T-cell (primary cell): ENCODE data around the gene PPP1R7. TPM values are rescaled to one million over a fixed set of nuclear protein-coding genes. Genes with fewer than 3 reads are reported as not detected.
"Not testable (repeated sequence)": the region's sequence is repeated elsewhere in the genome, so short reads cannot be mapped to it uniquely, and the experiment has no call there.

Experiments
- ATAC-seq, 4 experiments: fragments of 200-7000 bp in 3 of 4; fragments of 150-1000 bp in 1 of 4; cut with Tn5 transposase; replicated peaks in 1 of 4; 1 replicate in 3 of 4; 2 replicates in 1 of 4; pipeline ENCODE4 v1.10.0; 2021; ENCODE audit warnings: moderate library complexity in 3 of 4, mild to moderate bottlenecking in 2 of 4, moderate number of reproducible peaks in 1 of 4
- CTCF ChIA-PET, 2 donors: fragments of 300-600 bp; sonication (Branson Sonifier 250); formaldehyde crosslinking; loops; one replicate each; lab custom pipeline; 2022; ENCODE audit warnings: antibody characterized with exemption in 2 of 2; lab: Charles Lee
- POLR2A ChIA-PET, 2 donors: fragments of 300-600 bp; sonication (Branson Sonifier 250); formaldehyde crosslinking; loops; one replicate each; lab custom pipeline; 2022; ENCODE audit warnings: antibody characterized with exemption in 2 of 2; lab: Charles Lee
- DNase-seq, 35 experiments: peaks; one replicate each; pipeline versions ENCODE4 v3.0.0 to v3.0.0-alpha.2; 2013 to 2023
- H3K27ac ChIP-seq: one replicate; pipeline ENCODE4 v1.5.1; 2013; ENCODE audit warnings: low read length
- H3K27me3 ChIP-seq, 2 experiments: replicated peaks in 1 of 2; 1 replicate in 1 of 2; 2 replicates in 1 of 2; pipeline versions ENCODE4 v1.6.1 to v1.7.0; 2013; ENCODE audit warnings: low read length in 1 of 2, mixed read lengths in 1 of 2; ENCODE audit not compliant: control insufficient read depth in 2 of 2, insufficient read depth in 2 of 2; ENCODE audit errors: extremely low read depth in 1 of 2
- H3K36me3 ChIP-seq, 2 donors: 1 replicate in 1 of 2; 2 replicates in 1 of 2; pipeline versions ENCODE4 v1.6.1 to v1.7.0; 2013; ENCODE audit warnings: low read length in 1 of 2; ENCODE audit not compliant: control insufficient read depth in 2 of 2, insufficient read depth in 1 of 2; ENCODE audit errors: extremely low read depth in 1 of 2
- H3K4me1 ChIP-seq, 2 experiments: 1 replicate in 1 of 2; 2 replicates in 1 of 2; pipeline versions ENCODE4 v1.6.1 to v1.7.0; 2013; ENCODE audit warnings: low read length in 2 of 2, mixed read lengths in 1 of 2; ENCODE audit not compliant: insufficient read depth in 2 of 2, control insufficient read depth in 1 of 2; ENCODE audit errors: extremely low read depth in 1 of 2
- H3K4me3 ChIP-seq, 2 donors: 1 replicate in 1 of 2; 2 replicates in 1 of 2; pipeline versions ENCODE4 v1.5.1 to v1.7.0; 2013; ENCODE audit warnings: mild to moderate bottlenecking in 2 of 2, low read length in 1 of 2, moderate library complexity in 1 of 2; ENCODE audit not compliant: control insufficient read depth in 1 of 2; ENCODE audit errors: extremely low read depth in 1 of 2
- H3K9me3 ChIP-seq: 2 replicates; pipeline ENCODE4 v1.7.0; 2013
- H3K27ac Mint-ChIP-seq, 2 donors: one replicate each; pipeline ENCODE4 v1.8.0; 2020 to 2021; ENCODE audit warnings: mild to moderate bottlenecking in 2 of 2, mixed read lengths in 2 of 2
- H3K27me3 Mint-ChIP-seq, 2 donors: one replicate each; pipeline ENCODE4 v1.8.0; 2021 to 2022; ENCODE audit warnings: mixed read lengths in 2 of 2
- H3K36me3 Mint-ChIP-seq: one replicate; pipeline ENCODE4 v1.8.0; 2021; ENCODE audit warnings: mixed read lengths
- H3K4me1 Mint-ChIP-seq, 3 donors: one replicate each; pipeline ENCODE4 v1.8.0; 2020 to 2022; ENCODE audit warnings: mixed read lengths in 3 of 3, mild to moderate bottlenecking in 1 of 3
- H3K4me3 Mint-ChIP-seq, 3 donors: one replicate each; pipeline ENCODE4 v1.8.0; 2020 to 2022; ENCODE audit warnings: mild to moderate bottlenecking in 3 of 3, mixed read lengths in 3 of 3, moderate library complexity in 3 of 3
- H3K9me3 Mint-ChIP-seq, 3 donors: one replicate each; pipeline ENCODE4 v1.8.0; 2020 to 2022; ENCODE audit warnings: mixed read lengths in 3 of 3
- WGBS: methylation state at CpG from one replicate; pipeline ENCODE4 v1.1.5; 2013; ENCODE audit warnings: missing lambda C conversion rate; ENCODE audit not compliant: insufficient coverage; 5-methylcytosine and 5-hydroxymethylcytosine counted together
- total RNA-seq, 35 experiments: library from RNA in 6 of 35; stranded (reverse) in 6 of 35; fragments of 120-200 nt in 1 of 35; gene quantifications; one replicate each; pipeline versions ENCODE4 v1.2.1 to v1.2.4 and lab custom pipeline; 2013 to 2026

PPP1R7 gene
- total RNA-seq, 5 donors from 2014 or later (not counting 1 experiment from before 2014, with no cell fraction given): 46.6 to 61.2 (median 53.8) TPM

DNA sequence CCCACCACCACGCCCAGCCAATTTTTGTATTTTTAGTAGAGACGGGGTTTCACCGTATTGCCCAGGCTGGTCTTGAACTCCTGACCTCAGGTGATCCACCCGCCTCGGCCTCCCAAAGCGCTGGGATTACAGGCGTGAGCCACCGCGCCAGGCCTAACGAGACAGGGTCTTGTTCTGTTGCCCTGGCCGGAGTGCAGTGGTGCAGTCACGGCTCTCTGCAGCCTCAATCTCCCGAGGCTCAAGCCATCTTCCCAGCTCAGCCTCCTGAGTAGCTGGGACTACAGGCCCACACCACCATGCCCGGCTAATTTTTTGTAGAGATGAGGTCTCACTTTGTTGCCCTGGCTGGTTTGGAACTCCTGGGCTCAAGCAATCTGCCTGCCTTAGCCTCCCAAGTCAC lies 47.0 kb downstream of the PPP1R7 start:
- CTCF ChIA-PET, DNase-seq, H3K36me3 ChIP-seq, H3K4me3 ChIP-seq, H3K27ac Mint-ChIP-seq, H3K27me3 ChIP-seq, H3K9me3 Mint-ChIP-seq, H3K27me3 Mint-ChIP-seq, H3K36me3 Mint-ChIP-seq, H3K4me3 Mint-ChIP-seq, H3K4me1 ChIP-seq, H3K4me1 Mint-ChIP-seq, H3K27ac ChIP-seq, ATAC-seq, H3K9me3 ChIP-seq: not testable (repeated sequence)
- POLR2A ChIA-PET: interaction anchor here in 1 of 2 donors (0.7 kb wide), 1 partner anchor 560 kb away, joined by 7 read pairs; no protein-coding TSS in a partner anchor
- WGBS: 95% methylated on average over 13 of the region's 14 CpGs

DNA sequence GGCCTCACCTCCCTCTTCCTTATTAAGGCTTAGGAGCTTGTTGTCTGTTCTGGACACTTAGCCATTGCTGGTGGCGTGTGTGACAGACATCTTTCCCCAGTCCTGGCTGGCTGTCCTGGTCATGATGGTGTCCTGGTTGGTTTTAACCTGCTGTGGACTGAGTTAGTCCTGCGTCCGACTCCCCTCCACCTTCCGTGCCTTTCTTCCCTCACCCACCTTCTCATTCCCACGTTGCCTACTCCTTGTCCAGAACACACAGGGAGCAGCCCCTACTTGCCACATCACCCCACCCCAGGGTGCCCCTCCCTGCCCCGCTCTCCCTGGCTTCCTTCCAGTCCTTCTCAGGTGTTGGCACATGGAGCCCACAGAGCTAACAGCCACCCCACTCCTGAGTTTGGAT lies 47.7 kb downstream of the PPP1R7 start:
- Histone ChIP-seq H3K4me3 (no peak overlapping the region), H3K36me3 (no peaks in the 10 kb centered on the region), H3K4me1 (no peaks in the 10 kb centered on the region), H3K9me3 (no peaks in the 10 kb centered on the region), H3K27me3 (no peaks in the 10 kb centered on the region), H3K27ac (no peak overlapping the region)
- Mint-ChIP-seq H3K4me1 (no peaks in the 10 kb centered on the region), H3K27me3 (no peaks in the 10 kb centered on the region), H3K36me3 (no peaks in the 10 kb centered on the region), H3K27ac (no peak overlapping the region), H3K9me3 (no peaks in the 10 kb centered on the region), H3K4me3 (no peak overlapping the region)
- no peak for DNase-seq
- ChIA-PET CTCF (no interaction called here), POLR2A (interaction anchor here in 1 of 2 donors (0.7 kb wide), 1 partner anchor 561 kb away, joined by 7 read pairs; no protein-coding TSS in a partner anchor)
- 40% methylated on average over 1 of the region's 6 CpGs for WGBS
- ATAC-seq: no peak

DNA sequence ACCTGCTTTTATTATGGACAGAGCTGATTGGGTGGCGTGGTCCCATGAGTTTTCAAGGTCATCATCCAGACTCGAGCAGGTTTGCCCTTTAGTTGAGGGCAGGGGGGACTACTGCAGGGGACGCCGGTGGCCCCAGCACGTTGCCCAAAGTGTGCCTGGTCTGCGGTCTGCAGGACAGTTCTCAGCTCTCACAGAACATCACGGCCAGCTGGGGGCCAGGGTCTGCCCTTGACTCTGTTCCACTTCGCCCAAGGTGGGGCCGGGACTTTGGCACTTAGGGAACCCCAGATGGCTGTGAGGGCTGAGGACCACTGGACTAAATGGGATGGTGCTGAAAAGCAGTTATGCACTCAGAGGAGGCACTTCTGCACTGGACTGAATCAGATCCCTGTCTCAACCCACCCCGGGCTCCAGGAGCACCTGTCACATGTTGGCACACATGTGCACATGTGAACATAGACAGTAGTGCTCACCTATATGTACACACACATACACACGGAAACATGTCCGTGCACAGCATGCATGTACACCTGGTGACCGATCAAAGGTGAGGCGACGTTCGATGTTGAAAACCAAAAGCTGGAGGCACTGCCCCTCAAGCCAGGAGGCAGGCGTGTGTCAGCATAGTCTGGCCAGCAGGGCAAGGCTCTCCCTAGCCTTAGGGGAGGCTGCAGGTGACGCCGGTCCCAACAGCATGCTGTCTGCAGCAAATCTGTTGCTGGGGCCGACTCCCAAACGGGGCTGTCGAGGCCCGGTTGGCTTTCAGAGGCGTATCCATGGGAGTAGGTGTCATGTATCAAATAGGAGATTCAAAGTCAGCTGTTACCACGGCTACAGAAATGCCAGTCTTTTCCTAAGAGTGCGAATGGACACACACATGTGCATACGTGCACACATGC lies 48.4 kb downstream of the PPP1R7 start:
- 83% methylated on average over 25 of the region's 27 CpGs for WGBS
- H3K4me3 Mint-ChIP-seq: no peak overlapping the region
- Histone ChIP-seq H3K4me1 (no peaks in the 10 kb centered on the region), H3K4me3 (no peak overlapping the region), H3K36me3 (no peaks in the 10 kb centered on the region), H3K9me3 (no peaks in the 10 kb centered on the region), H3K27ac (no peak overlapping the region), H3K27me3 (no peaks in the 10 kb centered on the region)
- no peaks in the 10 kb centered on the region for H3K27me3 Mint-ChIP-seq
- no peak overlapping the region for H3K27ac Mint-ChIP-seq
- ChIA-PET CTCF (no interaction called here), POLR2A (no interaction called here)
- ATAC-seq (no peak), DNase-seq (no peak)
- H3K9me3 Mint-ChIP-seq: no peaks in the 10 kb centered on the region
- H3K36me3 Mint-ChIP-seq: no peaks in the 10 kb centered on the region
- H3K4me1 Mint-ChIP-seq: no peaks in the 10 kb centered on the region

DNA sequence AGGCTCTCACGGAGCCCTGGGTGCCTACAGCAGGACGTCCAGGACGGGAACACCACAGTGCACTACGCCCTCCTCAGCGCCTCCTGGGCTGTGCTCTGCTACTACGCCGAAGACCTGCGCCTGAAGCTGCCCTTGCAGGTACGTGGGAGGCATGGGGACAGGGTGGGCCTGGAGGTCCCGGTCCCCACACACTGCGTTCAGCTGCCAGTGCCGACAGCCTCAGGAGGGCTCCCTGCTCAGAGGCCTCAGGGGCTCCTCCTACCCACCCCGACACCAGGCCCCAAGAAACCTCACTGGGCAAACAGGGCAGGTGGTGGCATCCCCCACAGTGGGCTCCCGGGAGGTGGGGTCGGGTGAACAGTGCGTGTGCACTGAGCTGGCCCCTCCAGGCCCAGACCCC lies 49.0 kb downstream of the PPP1R7 start:
- Mint-ChIP-seq H3K27ac (no peak overlapping the region), H3K4me1 (no peaks in the 10 kb centered on the region), H3K36me3 (no peaks in the 10 kb centered on the region), H3K4me3 (no peak overlapping the region), H3K9me3 (no peaks in the 10 kb centered on the region), H3K27me3 (no peaks in the 10 kb centered on the region)
- DNase-seq (no peak), ATAC-seq (no peak)
- Histone ChIP-seq H3K9me3 (no peaks in the 10 kb centered on the region), H3K36me3 (no peaks in the 10 kb centered on the region), H3K27me3 (no peaks in the 10 kb centered on the region), H3K27ac (no peak overlapping the region), H3K4me3 (no peak overlapping the region), H3K4me1 (no peaks in the 10 kb centered on the region)
- WGBS: 84% methylated on average over 14 of the region's 16 CpGs
- ChIA-PET POLR2A (no interaction called here), CTCF (no interaction called here)

DNA sequence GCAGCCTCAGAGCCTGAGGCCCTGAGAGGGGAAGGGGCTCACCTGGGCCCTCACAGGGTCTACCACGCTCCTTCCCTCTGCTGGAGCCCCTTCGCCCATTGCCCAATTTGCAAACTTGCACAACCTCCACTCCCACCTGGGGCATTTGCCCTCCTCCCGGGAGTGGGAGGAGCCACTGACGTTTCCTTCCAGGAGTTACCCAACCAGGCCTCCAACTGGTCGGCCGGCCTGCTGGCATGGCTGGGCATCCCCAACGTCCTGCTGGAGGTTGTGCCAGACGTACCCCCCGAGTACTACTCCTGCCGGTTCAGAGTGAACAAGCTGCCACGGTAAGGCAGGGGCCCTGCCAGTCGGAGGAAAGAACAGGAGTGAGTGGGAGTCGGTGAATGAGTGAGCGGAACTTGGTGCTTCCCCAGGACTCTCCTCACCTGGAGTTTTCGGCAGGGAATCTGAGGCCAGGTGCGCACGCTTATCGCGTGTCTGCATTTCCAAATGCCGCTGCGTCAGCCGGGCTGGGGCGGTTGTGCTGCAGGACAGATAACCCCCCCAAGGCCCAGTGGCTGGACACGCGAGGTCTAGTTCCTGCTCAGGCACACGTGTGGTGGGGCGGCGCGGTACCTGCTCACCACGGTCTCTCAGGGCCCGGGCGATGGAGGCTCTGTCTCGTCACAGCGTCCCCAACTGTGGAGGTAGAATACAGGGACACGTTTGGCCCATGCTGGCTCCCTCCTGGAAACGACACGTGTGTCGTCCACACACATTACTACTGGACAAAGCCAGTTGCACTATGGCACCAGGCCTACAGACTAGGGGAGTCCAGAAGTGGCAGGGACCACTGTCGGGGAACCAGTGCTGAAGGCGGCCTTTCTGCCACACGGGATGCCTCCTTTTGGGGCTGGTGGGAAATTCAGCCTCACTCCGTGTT lies 49.9 kb downstream of the PPP1R7 start:
- Mint-ChIP-seq H3K4me3 (no peak overlapping the region), H3K9me3 (no peaks in the 10 kb centered on the region), H3K27ac (no peak overlapping the region), H3K4me1 (no peaks in the 10 kb centered on the region), H3K36me3 (no peaks in the 10 kb centered on the region), H3K27me3 (no peaks in the 10 kb centered on the region)
- Histone ChIP-seq H3K4me3 (no peak overlapping the region), H3K36me3 (no peaks in the 10 kb centered on the region), H3K27ac (no peak overlapping the region), H3K27me3 (peaks cover 0 to 4% of the 10 kb centered on the region in 2 experiments), H3K9me3 (no peaks in the 10 kb centered on the region), H3K4me1 (no peaks in the 10 kb centered on the region)
- CTCF ChIA-PET: no interaction called here
- no peak for DNase-seq
- POLR2A ChIA-PET: no interaction called here
- whole genome bisulfite sequencing: 92% methylated on average over 41 of the region's 42 CpGs
- ATAC-seq: no peak

DNA sequence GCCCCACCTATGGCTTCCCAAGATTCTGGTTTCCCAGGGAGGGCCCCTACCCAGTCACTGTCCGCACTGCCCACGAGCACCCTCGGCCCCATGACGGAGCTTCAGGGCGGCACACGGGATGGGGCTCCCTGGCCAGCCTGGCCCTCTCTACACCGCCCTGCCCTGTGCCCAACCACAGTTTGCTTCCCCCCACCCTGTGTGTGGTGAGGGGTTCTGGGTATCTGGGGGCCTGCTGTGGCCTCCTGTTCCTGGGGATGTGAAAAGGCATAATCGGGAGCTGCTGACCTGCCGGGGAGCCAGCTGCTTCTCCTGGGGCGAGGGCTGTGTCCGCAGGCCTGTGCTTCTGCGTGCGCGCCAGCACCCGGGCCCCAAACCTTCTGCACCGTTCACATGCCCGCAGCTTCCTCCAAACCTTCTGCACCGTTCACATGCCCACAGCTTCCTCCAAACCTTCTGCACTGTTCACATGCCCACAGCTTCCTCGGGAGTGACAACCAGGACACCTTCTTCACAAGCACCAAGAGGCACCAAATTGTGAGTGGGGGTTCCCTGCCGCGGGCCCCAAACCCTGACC lies 50.6 kb downstream of the PPP1R7 start:
- ChIA-PET CTCF (no interaction called here), POLR2A (no interaction called here)
- Mint-ChIP-seq H3K4me1 (no peaks in the 10 kb centered on the region), H3K36me3 (no peaks in the 10 kb centered on the region), H3K4me3 (no peak overlapping the region), H3K9me3 (no peaks in the 10 kb centered on the region), H3K27me3 (no peaks in the 10 kb centered on the region), H3K27ac (no peak overlapping the region)
- peaks cover 0 to 4% of the 10 kb centered on the region in 2 experiments for H3K27me3 ChIP-seq
- no peaks in the 10 kb centered on the region for H3K36me3 ChIP-seq
- H3K4me1 ChIP-seq: no peaks in the 10 kb centered on the region
- ATAC-seq (no peak), DNase-seq (no peak)
- WGBS: 49% methylated on average over 12 of the region's 21 CpGs
- no peaks in the 10 kb centered on the region for H3K9me3 ChIP-seq
- no peak overlapping the region for H3K27ac ChIP-seq
- no peak overlapping the region for H3K4me3 ChIP-seq
